ENCODE results near the gene RNASEL. TPM values are rescaled to one million over a fixed set of nuclear protein-coding genes. Genes with fewer than 3 reads are reported as not detected.

RNASEL gene
- total and polyA plus RNA-seq, 2 experiments from 2014 or later, result 0.37 to 0.94 TPM

- Histone ChIP-seq H2AFZ (peak overlapping the region; percentile 33; the same call in 1 of the 2 replicates), H3K79me2 (replicated peaks; ENCODE audit: insufficient read depth) (no peaks in the 10 kb centered on the region), H3K27ac (ENCODE audit: low read depth) (no peak overlapping the region), H3K9me2 (ENCODE audit: insufficient read depth) (no peaks in the 10 kb centered on the region), H4K20me1 (replicated peaks; ENCODE audit: insufficient read depth) (no peaks in the 10 kb centered on the region), H3K4me3 (no peak overlapping the region), H3F3A (replicated peaks; ENCODE audit: low read depth) (no peaks in the 10 kb centered on the region), H3K4me2 (peak overlapping the region; percentile 45), H3K36me3 (ENCODE audit: insufficient read depth) (no peaks in the 10 kb centered on the region), H3K4me1 (ENCODE audit: insufficient read depth) (peaks cover 37% of the 10 kb centered on the region), H3K27me3 (ENCODE audit: insufficient read depth) (no peaks in the 10 kb centered on the region)
- Mint-ChIP-seq H3K27ac (no peak overlapping the region), H3K9me3 (peaks cover 3% of the 10 kb centered on the region; the same call in 2 of the 3 replicates), H3K4me3 (no peak overlapping the region), H3K36me3 (ENCODE audit: low read depth) (no peaks in the 10 kb centered on the region), H3K4me1 (peaks cover 46% of the 10 kb centered on the region), H3K27me3 (ENCODE audit: insufficient read depth, low read depth, poor library complexity) (peaks cover 2% of the 10 kb centered on the region)
- DNase-seq (ENCODE audit: low spot score), result no peak
- ATAC-seq, result peak; percentile 62
- TF ChIP-seq ZNF114 (CRISPR knock-in tag; IDR thresholded peaks at IDR 0.05) (no peak), ZNF462 (CRISPR knock-in tag; IDR thresholded peaks at IDR 0.05) (no peak), CREB1 (CRISPR knock-in tag; IDR thresholded peaks at IDR 0.05; ENCODE audit: low read depth) (no peak), EZH2 (IDR thresholded peaks at IDR 0.05; ENCODE audit: low read depth, unreplicated experiment) (no peak), JUNB (IDR thresholded peaks at IDR 0.05; ENCODE audit: unreplicated experiment) (no peak), CTCF (conservative IDR thresholded peaks at IDR 0.05; ENCODE audit: low read depth in 2 of 2) (no peak), REST (IDR thresholded peaks at IDR 0.05; ENCODE audit: unreplicated experiment) (no peak), ZNF331 (CRISPR knock-in tag; IDR thresholded peaks at IDR 0.05; ENCODE audit: low read depth) (no peak), STAT1 (IDR thresholded peaks at IDR 0.05; ENCODE audit: unreplicated experiment) (no peak), POLR2AphosphoS5 (IDR thresholded peaks at IDR 0.05; ENCODE audit: low read depth) (no peak)
These were observed 36.9 kb upstream of the RNASEL start for GRCh38 chr1:182625719-182626504.

Measured in GM23338 (cell line).